Vagina (tissue), 2 donors: ENCODE data around the gene PRDM7.

Source experiments
- POLR2A ChIP-seq, 2 donors: fragments of 450-650 bp; IDR thresholded peaks; one replicate each; pipeline ENCODE4 v1.6.1; 2017; ENCODE audit warnings: antibody characterized with exemption in 2 of 2, mild to moderate bottlenecking in 2 of 2, moderate library complexity in 2 of 2
- TF ChIP-seq, protein P1 (sequence below), 3 experiments: fragments of 450-650 bp in 2 of 3; fragments of 200-600 bp in 1 of 3; sonication (generic) in 1 of 3; IDR thresholded peaks; one replicate each; pipeline ENCODE4 v1.5.1; 2017 to 2019; ENCODE audit warnings: antibody characterized with exemption in 3 of 3, mild to moderate bottlenecking in 2 of 3, moderate library complexity in 2 of 3

DNA sequence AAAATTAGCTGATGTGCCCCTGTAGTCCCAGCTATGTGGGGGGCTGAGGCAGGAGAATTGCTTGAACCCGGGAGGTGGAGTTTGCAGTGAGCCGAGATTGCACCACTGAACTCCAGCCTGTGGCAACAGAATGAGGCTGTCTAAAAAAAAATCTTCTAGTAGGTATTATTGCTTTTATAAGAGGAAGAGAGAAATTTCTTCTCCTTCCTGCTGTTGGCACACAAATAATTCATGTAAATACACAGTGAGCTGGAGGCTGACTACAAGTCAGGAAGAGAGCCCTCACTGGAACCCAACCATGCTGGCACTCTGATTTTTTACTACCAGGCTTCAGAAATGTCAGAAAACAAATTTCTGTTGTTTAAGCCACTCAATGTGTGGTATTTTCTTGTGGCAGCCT is 6.7 kb downstream of the PRDM7 start:
- TF ChIP-seq POLR2A (IDR thresholded peaks at IDR 0.05), result no peak
- TF ChIP-seq, protein P1, sequence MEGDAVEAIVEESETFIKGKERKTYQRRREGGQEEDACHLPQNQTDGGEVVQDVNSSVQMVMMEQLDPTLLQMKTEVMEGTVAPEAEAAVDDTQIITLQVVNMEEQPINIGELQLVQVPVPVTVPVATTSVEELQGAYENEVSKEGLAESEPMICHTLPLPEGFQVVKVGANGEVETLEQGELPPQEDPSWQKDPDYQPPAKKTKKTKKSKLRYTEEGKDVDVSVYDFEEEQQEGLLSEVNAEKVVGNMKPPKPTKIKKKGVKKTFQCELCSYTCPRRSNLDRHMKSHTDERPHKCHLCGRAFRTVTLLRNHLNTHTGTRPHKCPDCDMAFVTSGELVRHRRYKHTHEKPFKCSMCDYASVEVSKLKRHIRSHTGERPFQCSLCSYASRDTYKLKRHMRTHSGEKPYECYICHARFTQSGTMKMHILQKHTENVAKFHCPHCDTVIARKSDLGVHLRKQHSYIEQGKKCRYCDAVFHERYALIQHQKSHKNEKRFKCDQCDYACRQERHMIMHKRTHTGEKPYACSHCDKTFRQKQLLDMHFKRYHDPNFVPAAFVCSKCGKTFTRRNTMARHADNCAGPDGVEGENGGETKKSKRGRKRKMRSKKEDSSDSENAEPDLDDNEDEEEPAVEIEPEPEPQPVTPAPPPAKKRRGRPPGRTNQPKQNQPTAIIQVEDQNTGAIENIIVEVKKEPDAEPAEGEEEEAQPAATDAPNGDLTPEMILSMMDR (IDR thresholded peaks at IDR 0.05), result no peak
